Pons (tissue), 1 donor: ENCODE measurements around the gene PFKFB4.
"Not testable (repeated sequence)": the region's sequence is repeated elsewhere in the genome, so short reads cannot be mapped to it uniquely, and the experiment has no call there.

Experiments used
- DNase-seq: peaks from one replicate; pipeline ENCODE4 v3.0.0-alpha.2; 2016; ENCODE audit warnings: low spot score

Gene PFKFB4

GRCh38 chr3:48530701-48531100 is 25.9 kb downstream of the PFKFB4 start:
- DNase-seq, result not testable (repeated sequence)

- peak; percentile 55 for DNase-seq
These were observed 27.8 kb downstream of the PFKFB4 start for GRCh38 chr3:48528754-48529153.

DNA sequence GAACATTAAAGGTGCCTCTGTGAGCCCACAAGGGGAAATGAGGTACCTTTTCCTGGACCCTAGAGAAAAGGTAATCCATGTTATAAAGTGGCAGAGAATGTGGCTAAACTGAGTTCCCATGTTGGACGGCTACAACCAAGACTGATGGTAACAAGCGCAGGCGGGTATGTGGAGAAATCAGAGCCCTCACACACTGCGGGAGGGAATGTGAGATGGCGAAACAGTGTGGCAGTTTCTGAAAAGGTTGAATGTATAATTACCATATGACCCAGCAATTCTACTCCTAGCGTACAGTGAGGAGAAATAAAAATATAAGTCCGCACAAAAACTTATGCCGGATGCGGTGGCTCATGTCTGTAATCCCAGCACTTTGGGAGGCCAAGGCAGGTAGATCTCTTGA is 28.6 kb downstream of the PFKFB4 start:
- DNase-seq, result no peak

DNA sequence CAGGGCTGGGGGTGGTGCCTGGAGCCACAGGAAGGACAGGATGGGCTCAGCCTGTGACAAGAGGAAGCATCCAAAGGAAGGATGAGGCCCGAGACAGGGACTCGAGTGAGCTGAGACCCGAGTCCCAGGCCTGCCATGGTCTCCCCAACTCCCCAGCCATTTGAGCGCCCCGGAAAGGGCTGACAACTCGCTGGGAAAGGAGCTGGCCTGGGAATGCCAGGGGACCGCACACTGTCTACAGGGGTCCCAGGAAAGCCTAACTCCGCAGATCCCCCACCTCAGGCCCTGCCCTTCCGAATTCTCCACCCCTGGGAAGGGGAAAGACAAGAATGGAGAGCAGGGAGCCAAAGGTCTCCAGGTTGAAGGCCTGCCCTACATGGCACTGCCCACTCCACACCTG is 31.6 kb downstream of the PFKFB4 start:
- no peak for DNase-seq

GRCh38 chr3:48521635-48522034 is 35.0 kb downstream of the PFKFB4 start:
- DNase-seq, result no peak

DNA sequence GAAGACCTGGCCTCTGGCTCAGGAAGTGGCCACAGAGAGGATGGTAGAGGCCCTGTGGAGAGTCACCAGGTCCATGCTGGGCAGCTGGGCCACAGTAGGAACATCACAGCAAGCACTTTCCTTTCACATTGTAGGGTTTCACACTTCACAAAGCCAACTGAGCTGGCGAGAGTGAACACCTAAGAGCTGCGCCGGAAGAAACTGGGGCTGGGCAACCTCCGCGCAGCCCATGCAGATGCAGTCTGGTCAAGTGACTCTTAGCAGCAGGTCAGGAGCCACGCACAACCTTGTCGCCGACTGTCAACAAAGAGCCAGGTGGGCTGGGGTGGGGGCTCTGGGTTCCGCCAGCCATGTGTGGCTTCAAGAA is 37.3 kb downstream of the PFKFB4 start:
- DNase-seq, result no peak

DNA sequence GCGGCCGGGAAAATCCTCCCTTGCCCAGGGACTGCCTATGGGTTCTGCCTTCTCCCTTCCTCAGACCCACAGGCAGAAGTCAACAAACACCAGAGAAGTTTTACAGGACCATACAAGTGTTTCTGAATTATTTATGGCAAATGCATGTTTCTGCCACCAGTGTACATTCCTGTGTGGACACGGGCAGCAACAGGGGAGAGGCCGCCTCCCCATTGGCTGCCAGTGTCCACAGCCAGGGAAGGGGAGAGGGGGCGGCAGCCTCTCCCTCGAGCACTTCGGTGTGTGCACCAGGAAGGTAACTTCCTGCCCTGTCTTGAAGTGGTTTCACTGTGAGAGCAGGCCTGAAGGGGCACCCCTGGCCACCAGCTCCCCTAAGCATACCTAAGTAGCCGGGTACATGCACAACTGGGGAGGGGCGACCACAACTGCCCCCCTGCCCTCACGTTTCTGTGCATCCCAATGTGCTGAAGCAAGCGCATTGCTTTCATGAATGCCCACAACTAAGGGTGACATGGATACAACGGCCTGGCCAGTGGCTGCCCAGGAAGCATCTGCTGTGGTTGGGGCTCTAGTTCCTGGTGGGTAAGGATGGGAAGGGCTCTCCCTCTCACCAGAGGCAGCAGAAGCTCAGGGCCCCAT is 37.8 kb downstream of the PFKFB4 start:
- DNase-seq, result no peak

DNA sequence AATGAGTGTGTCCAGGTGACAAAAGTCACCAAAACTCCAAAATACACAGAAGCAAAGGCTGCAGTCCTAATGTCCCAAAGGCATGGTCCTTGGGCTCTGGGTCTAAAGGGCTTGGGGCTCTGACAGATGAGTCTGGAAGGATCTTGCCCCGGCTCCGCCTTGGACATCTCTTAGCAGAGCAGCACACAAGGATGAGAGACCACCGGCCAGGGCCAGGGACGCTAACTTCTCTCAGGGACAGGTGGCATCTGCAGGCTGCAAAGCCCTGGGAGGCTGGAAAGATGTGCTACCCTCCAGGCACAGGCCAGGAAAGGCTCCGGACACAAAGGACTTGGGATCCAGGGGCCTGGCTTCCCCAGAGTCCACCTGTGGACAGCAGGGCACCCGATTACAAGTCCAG is 38.5 kb downstream of the PFKFB4 start:
- DNase-seq, result no peak

GRCh38 chr3:48516571-48516970 is 40.0 kb downstream of the PFKFB4 start:
- DNase-seq, result no peak

- DNase-seq, result no peak
These were observed 42.0 kb downstream of the PFKFB4 start for GRCh38 chr3:48514431-48515227.

- no peak for DNase-seq
These were observed 45.1 kb downstream of the PFKFB4 start for GRCh38 chr3:48511551-48511950.

GRCh38 chr3:48507256-48508061 is 49.1 kb downstream of the PFKFB4 start:
- no peak for DNase-seq

DNA sequence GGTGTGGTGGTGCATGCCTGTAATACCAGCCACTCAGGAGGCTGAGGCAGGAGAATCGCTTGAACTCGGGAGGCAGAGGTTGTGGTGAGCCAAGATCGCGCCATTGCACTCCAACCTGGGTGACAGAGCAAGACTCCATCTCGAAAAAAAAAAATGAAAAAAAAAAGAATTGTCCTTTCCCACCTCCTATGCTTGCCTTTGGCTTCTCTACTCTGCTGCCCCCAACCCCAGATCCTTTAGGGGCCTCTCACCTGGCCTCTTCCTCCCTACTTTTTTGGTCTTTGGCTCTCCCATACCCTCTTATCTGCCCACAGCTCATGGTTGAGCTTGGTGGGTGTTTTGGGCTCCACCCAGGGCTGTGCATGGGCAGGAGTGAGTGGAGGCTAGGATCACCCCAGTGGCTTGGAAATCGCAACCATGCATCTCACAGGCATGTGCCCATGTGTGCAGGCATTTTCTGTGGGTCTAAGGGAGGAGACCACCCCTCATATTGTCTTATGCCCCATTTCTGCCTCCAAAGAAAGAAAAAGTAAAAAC is 50.6 kb downstream of the PFKFB4 start:
- DNase-seq, result no peak

- no peak for DNase-seq
These were observed 51.5 kb downstream of the PFKFB4 start for GRCh38 chr3:48505146-48505545.

DNA sequence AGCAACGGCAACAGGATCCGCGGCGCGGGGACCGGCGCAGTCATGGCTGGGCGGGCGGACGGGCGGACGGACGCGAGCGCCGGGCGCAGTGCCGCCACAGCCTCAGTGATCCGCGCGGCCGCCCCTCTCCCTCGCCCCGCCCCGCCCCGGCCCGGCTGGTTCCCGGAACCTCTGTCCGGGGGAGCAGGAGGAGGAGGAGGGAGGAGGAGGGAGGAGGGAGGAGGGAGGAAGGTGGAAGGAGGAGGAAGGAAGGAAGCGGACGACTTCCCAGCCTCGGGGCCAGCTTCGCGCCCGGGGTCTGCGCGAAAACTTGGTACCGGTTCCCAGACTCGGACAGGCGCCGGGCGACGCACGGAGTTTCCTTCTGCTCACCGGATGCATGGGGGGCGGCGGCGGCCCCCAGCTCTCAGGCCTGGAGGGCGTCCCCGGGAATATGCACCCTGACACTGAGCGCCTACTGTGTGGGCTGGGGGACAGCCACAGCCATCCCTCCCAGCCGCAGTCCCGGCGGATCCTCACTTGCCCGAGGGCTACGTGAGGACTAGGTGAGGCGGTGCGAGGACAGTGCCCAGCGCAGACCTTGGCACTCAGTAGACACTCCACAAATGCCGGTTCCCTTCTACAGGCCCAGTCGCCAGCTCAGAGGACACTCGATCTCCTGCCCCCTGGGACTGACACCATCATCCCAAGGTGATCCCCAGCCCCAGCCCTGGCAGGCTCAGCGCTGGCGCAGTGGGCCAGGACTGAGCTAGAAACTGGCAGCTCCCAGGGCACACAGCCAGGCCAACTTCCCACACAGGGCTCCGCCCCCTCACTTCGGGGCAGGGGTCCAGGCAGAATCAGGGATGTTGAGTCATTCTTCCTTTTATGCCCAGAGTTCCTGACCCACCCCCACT is 52.3 kb downstream of the PFKFB4 start, which contains the start of gene SHISA5:
SHISA5 (minus strand) TSS at position 124 of the 896 bp plus-strand sequence; CDS start at position 44, 80 bp downstream.
- peak; percentile 28 for DNase-seq

GRCh38 chr3:48503401-48504050 is 53.1 kb downstream of the PFKFB4 start:
- DNase-seq, result no peak

DNA sequence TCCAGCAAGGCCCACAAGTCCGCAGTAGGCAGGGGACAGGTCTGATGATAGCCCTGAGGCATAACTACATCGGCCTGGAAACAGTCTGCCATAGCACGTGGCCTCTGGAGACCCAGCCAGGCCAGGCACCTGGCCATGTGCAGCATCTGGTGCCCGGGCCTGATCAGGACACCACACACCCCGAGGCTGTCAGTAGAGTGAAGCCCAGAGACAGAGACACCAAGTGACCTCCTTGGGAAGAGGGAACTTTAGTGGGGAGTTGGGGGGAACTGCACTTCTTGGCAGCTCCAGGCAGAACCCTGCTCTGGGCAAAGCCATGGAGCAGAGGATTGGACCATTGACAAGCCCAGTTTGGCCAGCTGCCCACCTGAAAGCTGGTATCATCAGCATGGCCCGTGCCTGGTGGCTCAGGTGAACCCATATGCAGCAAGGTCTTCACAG is 53.9 kb downstream of the PFKFB4 start:
- peak; percentile 15 for DNase-seq

- DNase-seq, result no peak
These were observed 54.5 kb downstream of the PFKFB4 start for GRCh38 chr3:48502121-48502520.

- DNase-seq, result no peak
These were observed 55.4 kb downstream of the PFKFB4 start for GRCh38 chr3:48501196-48501595.

- DNase-seq, result no peak
These were observed 55.9 kb downstream of the PFKFB4 start for GRCh38 chr3:48500656-48501055.

DNA sequence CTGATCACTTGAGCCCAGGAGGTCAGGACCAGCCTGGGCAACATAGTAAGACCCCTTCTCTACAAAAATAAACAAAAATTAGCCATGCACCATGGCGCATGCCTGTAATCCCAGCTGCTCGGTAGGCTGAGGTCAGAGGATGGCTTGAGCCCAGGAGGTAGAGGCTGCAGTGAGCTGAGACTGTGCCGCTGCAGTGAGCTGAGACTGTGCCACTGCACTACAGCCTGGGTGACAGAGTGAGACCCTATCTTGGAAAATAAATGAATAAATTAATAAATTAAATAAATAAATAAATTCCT is 63.5 kb downstream of the PFKFB4 start:
- DNase-seq, result no peak
